Ishikawa (cell line): Measurements from ENCODE around the gene TMBIM1.

Experiments
- CEBPB ChIP-seq: IDR thresholded peaks from 2 replicates; pipeline ENCODE4 v1.6.1; 2012
- CREB1 ChIP-seq: IDR thresholded peaks from 2 replicates; pipeline ENCODE4 v1.6.1; 2012; ENCODE audit warnings: low read depth
- EGR1 ChIP-seq: IDR thresholded peaks from 2 replicates; pipeline ENCODE4 v1.6.1; 2012
- EP300 ChIP-seq: IDR thresholded peaks from 2 replicates; pipeline ENCODE4 v1.6.1; 2012; ENCODE audit warnings: borderline replicate concordance
- FOXM1 ChIP-seq: IDR thresholded peaks from 2 replicates; pipeline ENCODE4 v1.6.1; 2012; ENCODE audit warnings: low read depth, borderline replicate concordance
- NFIC ChIP-seq: IDR thresholded peaks from 2 replicates; pipeline ENCODE4 v1.6.1; 2012
- RAD21 ChIP-seq: IDR thresholded peaks from 2 replicates; pipeline ENCODE4 v1.6.1; 2012; ENCODE audit warnings: low read depth
- TAF1 ChIP-seq: IDR thresholded peaks from 2 replicates; pipeline ENCODE4 v1.6.1; 2012; ENCODE audit warnings: low read depth, mild to moderate bottlenecking
- TCF12 ChIP-seq: IDR thresholded peaks from 2 replicates; pipeline ENCODE4 v1.6.1; 2012; ENCODE audit warnings: low read depth
- TEAD4 ChIP-seq: IDR thresholded peaks from 2 replicates; pipeline ENCODE4 v1.6.1; 2012
- YY1 ChIP-seq: IDR thresholded peaks from 2 replicates; pipeline ENCODE4 v1.6.1; 2012; ENCODE audit warnings: low read depth
- ZBTB7A ChIP-seq: IDR thresholded peaks from 2 replicates; pipeline ENCODE4 v1.6.1; 2012; ENCODE audit warnings: low read depth
- TF ChIP-seq, protein P1 (sequence below): IDR thresholded peaks from 2 replicates; pipeline ENCODE4 v1.6.1; 2012
- TF ChIP-seq, protein P2 (sequence below): IDR thresholded peaks from 2 replicates; pipeline ENCODE4 v1.6.1; 2012
- TF ChIP-seq, protein P3 (sequence below): IDR thresholded peaks from 2 replicates; pipeline ENCODE4 v1.6.1; 2012; ENCODE audit warnings: low read depth, mild to moderate bottlenecking

TMBIM1 gene

DNA sequence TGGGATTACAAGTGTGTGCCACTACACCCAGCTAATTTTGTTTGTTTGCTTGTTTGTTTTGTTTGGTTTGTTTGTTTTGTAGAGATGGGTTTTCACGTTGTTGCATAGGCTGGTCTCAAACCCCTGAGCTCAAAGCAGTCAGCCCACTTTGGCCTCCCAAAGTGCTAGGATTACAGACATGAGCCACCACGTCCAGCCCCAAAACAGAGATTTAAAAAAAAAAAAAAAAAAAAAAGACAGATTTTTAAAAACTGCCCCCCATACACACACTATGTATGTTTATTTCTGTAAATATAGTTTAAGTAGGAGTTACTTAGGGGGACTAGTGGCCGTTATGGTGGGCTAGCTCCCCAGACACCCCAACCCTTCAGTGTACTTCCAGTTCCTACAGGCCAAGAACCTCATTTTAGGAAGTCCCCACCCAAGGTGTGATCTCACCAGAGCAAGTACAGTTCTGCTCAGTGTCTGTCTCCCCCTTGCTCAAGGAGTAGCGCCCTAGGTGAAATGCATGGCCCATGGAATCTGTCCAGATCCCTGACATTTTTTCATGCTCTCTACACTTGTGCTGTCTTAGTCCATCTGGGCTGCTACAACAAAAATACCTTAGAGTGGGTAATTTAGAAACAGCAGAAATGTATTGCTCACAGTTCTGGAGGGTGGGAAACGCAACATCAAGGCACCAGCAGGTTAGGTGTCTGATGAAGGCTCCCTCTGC is 1.6 kb upstream of the TMBIM1 start:
- TF ChIP-seq, protein P1, sequence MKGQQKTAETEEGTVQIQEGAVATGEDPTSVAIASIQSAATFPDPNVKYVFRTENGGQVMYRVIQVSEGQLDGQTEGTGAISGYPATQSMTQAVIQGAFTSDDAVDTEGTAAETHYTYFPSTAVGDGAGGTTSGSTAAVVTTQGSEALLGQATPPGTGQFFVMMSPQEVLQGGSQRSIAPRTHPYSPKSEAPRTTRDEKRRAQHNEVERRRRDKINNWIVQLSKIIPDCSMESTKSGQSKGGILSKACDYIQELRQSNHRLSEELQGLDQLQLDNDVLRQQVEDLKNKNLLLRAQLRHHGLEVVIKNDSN: no peak
- TF ChIP-seq EP300: no peak
- no peak for TF ChIP-seq ZBTB7A
- no peak for TF ChIP-seq TAF1
- no peak for TF ChIP-seq YY1
- TF ChIP-seq, protein P2, sequence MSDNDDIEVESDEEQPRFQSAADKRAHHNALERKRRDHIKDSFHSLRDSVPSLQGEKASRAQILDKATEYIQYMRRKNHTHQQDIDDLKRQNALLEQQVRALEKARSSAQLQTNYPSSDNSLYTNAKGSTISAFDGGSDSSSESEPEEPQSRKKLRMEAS: no peak
- TF ChIP-seq NFIC: no peak
- TF ChIP-seq TCF12: no peak
- no peak for TF ChIP-seq FOXM1
- TF ChIP-seq CREB1: no peak
- TF ChIP-seq, protein P3, sequence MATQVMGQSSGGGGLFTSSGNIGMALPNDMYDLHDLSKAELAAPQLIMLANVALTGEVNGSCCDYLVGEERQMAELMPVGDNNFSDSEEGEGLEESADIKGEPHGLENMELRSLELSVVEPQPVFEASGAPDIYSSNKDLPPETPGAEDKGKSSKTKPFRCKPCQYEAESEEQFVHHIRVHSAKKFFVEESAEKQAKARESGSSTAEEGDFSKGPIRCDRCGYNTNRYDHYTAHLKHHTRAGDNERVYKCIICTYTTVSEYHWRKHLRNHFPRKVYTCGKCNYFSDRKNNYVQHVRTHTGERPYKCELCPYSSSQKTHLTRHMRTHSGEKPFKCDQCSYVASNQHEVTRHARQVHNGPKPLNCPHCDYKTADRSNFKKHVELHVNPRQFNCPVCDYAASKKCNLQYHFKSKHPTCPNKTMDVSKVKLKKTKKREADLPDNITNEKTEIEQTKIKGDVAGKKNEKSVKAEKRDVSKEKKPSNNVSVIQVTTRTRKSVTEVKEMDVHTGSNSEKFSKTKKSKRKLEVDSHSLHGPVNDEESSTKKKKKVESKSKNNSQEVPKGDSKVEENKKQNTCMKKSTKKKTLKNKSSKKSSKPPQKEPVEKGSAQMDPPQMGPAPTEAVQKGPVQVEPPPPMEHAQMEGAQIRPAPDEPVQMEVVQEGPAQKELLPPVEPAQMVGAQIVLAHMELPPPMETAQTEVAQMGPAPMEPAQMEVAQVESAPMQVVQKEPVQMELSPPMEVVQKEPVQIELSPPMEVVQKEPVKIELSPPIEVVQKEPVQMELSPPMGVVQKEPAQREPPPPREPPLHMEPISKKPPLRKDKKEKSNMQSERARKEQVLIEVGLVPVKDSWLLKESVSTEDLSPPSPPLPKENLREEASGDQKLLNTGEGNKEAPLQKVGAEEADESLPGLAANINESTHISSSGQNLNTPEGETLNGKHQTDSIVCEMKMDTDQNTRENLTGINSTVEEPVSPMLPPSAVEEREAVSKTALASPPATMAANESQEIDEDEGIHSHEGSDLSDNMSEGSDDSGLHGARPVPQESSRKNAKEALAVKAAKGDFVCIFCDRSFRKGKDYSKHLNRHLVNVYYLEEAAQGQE: no peak
- TF ChIP-seq RAD21: no peak
- TF ChIP-seq EGR1: no peak
- no peak for TF ChIP-seq TEAD4
- no peak for TF ChIP-seq CEBPB

DNA sequence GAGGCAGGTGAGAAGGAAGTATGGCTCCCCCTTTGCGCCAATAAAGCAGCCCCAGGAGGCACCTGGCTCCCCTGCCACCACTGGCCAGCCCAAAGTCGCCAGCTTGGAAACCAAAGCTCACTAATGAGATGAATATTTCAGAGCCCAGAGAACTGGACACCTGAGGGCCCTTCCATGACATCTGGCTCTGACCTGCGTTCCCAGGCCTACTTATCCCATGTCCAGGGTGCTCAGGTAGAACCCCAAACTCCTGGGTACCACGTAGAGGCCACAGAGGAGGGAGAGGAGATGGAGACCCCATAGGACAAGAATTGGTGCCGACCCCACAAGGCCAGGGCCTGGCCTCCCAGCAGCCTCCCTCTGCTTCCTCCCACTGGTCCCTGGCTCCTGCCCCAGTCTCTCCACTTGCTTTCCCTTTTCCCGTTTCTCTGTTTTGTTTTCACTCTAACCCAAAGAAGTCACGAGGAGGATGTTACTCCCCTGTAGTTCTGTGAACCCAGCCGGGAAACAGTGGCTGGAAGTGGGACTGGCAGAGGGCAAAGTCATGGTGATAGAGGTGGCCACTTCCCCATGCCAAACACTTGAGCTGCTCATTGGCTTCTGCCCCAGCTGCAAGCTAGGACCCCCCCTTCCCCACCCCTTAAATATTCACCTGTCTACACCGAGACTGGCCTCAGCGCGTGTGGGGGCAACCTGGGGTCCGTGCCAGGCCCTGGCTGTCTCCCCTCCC is 820 bp downstream of the TMBIM1 start:
- TF ChIP-seq, protein P1: no peak
- TF ChIP-seq TEAD4 (no peak), FOXM1 (no peak), ZBTB7A (peak; percentile 55), CREB1 (no peak), EP300 (no peak)

DNA sequence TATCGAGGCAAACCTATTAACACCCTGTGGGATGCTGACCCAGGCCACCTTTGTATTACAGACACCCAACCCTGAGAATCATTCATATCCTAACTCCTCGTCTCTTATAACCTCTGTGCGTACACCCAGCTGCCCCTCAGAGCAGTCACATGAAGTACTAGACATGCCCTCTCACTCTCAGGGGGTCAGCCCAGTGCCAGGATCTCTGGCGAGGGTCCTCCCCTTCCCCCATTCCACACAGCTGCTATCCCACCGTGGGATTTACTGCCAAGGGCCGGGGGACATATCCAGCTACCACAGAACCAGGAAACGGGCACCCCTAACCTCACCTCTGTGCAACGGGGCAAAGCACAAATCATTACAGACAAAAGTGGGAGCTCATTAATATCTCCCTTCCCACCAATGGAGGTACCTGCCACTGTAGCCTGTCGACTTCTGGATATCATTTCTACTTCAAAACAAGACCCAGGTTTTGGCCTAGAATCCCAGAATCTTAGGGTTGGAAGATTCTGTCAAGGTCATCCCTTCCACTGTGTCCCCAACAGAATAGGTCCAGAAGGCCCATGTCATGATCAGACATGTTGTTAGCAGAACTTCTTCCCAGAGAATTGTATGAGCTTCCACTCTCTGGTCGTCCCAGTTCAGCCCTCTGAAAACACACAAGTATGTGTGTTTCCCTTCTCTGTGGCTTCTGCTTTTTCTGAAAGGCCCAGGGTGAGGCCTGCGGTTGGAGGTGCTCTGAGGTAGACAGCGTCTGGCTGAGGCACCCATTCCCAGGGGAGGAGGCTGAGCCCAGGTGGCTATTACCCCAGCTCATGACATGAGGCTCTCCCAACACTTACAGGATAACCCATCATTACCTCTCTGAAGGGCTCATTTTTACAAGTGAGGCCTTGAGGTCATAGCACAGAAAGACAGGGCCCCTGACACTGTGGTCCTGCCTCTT is 1.7 kb downstream of the TMBIM1 start:
- TF ChIP-seq FOXM1 (no peak), NFIC (no peak), RAD21 (no peak), CREB1 (no peak), EP300 (no peak), TCF12 (no peak), CEBPB (no peak), TEAD4 (no peak), TAF1 (no peak)
- TF ChIP-seq, protein P2: no peak
- TF ChIP-seq, protein P1: no peak

DNA sequence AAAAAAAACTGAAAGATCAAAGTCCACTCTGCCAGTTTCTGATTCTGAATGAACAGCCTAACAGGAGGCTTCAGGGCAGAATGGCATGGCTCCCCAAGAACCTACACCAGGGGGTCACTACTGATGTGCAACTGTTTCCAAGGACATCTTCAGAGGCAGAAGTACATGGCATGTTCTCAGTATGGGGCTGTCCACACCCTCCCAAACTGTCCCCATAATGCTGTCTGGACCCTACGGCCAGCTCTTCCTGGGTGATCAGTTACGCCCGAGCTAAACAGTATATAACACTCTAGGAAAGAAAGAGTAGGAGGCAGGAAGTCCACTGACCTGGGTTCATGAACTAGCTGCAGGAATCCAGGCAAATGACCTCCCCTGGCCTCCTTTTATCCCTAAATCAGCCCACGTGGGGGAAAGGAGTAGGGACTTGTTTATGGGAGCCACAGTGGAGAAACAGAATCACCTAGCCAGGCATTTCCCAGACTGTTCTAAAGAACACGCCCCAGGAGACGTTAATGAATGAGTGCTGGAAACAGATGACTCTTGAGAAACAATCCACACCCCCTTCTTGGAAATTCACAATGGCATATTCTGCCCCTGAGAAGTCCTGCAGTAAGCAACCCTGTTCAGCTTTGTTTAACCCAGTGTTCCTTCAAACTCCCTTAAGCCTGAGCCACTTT is 2.5 kb downstream of the TMBIM1 start:
- TF ChIP-seq RAD21: no peak
- TF ChIP-seq TCF12: no peak
- no peak for TF ChIP-seq EP300
- TF ChIP-seq, protein P1: no peak
- no peak for TF ChIP-seq ZBTB7A
- TF ChIP-seq CREB1: no peak
- no peak for TF ChIP-seq EGR1
- TF ChIP-seq TEAD4: no peak
- no peak for TF ChIP-seq YY1
- TF ChIP-seq NFIC: no peak
- no peak for TF ChIP-seq CEBPB
- no peak for TF ChIP-seq TAF1
- TF ChIP-seq, protein P2: no peak
- TF ChIP-seq, protein P3: no peak
- no peak for TF ChIP-seq FOXM1
